Panc1 (cell line): Measurements from ENCODE around the gene ZNF77. TPM values are rescaled to one million over a fixed set of nuclear protein-coding genes. Genes with fewer than 3 reads are reported as not detected.

ENCODE experiments used
- ATAC-seq: fragments of 200-7000 bp; cut with Tn5 transposase; 2 replicates; pipeline ENCODE4 v1.9.1; 2020; ENCODE audit warnings: mild to moderate bottlenecking, moderate library complexity
- BruUV-seq: library from RNA; stranded (reverse); fragments of 400-500 nt; replicated peaks from 2 replicates; lab custom pipeline; 2021; lab: Mats Ljungman, UMichigan
- CTCF ChIA-PET: fragments of 300-600 bp; sonication (Branson Sonifier 250); formaldehyde crosslinking; loops from one replicate; lab custom pipeline; 2022; ENCODE audit warnings: antibody characterized with exemption; lab: Charles Lee
- POLR2A ChIA-PET: fragments of 300-600 bp; sonication (Branson Sonifier 250); formaldehyde crosslinking; loops from one replicate; lab custom pipeline; 2022; ENCODE audit warnings: antibody characterized with exemption; lab: Charles Lee
- DNase-seq: peaks from one replicate; pipeline ENCODE4 v3.0.0-alpha.2; 2010; ENCODE audit warnings: low read depth, low spot score
- H3K27ac ChIP-seq: 2 replicates; pipeline ENCODE4 v1.5.1; 2011; ENCODE audit warnings: mild to moderate bottlenecking, low read length, inconsistent platforms
- H3K27me3 ChIP-seq: fragments of 200-500 bp; sonication (Bioruptor generic); 2 replicates; pipeline ENCODE4 v1.6.0; 2014; ENCODE audit warnings: low read length, inconsistent platforms; ENCODE audit not compliant: control insufficient read depth, insufficient read depth
- H3K36me3 ChIP-seq: fragments of 200-500 bp; sonication (Bioruptor generic); 2 replicates; pipeline ENCODE4 v1.5.1; 2014; ENCODE audit warnings: inconsistent platforms, mild to moderate bottlenecking, low read length, moderate library complexity; ENCODE audit not compliant: control insufficient read depth, insufficient read depth
- H3K4me1 ChIP-seq: 2 replicates; pipeline ENCODE4 v1.5.1; 2011; ENCODE audit warnings: inconsistent platforms, mild to moderate bottlenecking, low read length, moderate library complexity; ENCODE audit not compliant: control insufficient read depth, insufficient read depth
- H3K4me3 ChIP-seq, 2 experiments: 2 replicates each; pipeline ENCODE4 v1.5.1; 2011 to 2012; ENCODE audit warnings: low read depth in 2 of 2, low read length in 2 of 2, mild to moderate bottlenecking in 2 of 2, inconsistent platforms in 1 of 2, moderate library complexity in 1 of 2
- H3K9me3 ChIP-seq: fragments of 200-500 bp; sonication (Bioruptor generic); 2 replicates; pipeline ENCODE4 v1.5.1; 2014; ENCODE audit warnings: low read depth, mild to moderate bottlenecking, inconsistent platforms, low read length, moderate library complexity; ENCODE audit not compliant: control insufficient read depth, insufficient read depth
- CTCF ChIP-seq: fragments of 450-650 bp; IDR thresholded peaks from 2 replicates; pipeline ENCODE4 v1.5.1; 2017; ENCODE audit warnings: mild to moderate bottlenecking
- POLR2AphosphoS5 ChIP-seq: IDR thresholded peaks from 2 replicates; pipeline ENCODE4 v1.6.1; 2012; ENCODE audit warnings: mild to moderate bottlenecking, low read depth, low read length, moderate library complexity
- SIN3A ChIP-seq: IDR thresholded peaks from 2 replicates; pipeline ENCODE4 v1.6.1; 2012; ENCODE audit warnings: low read depth, mild to moderate bottlenecking, low read length, moderate library complexity, borderline replicate concordance; ENCODE audit not compliant: insufficient read depth
- TCF7L2 ChIP-seq: IDR thresholded peaks from 2 replicates; pipeline ENCODE4 v1.6.1; 2011; ENCODE audit warnings: mild to moderate bottlenecking, low read depth, low read length, inconsistent platforms
- in situ Hi-C: cut with HindIII; loops from 2 replicates; pipeline ENCODE4 v1.10.0; 2016; ENCODE audit warnings: low sequenced_read_pairs, low pct_unique_long_range_greater_than_20kb
- intact Hi-C: fragments of 100-400 bp; cut with micrococcal nuclease; formaldehyde crosslinking; loops from one replicate; pipeline ENCODE4 v1.10.0; 2022; ENCODE audit not compliant: unreplicated experiment
- total RNA-seq: library from RNA; stranded (reverse); gene quantifications from one replicate; pipeline ENCODE4 v1.2.1, GENCODE V29; 2021; ENCODE audit not compliant: unreplicated experiment
- TF ChIP-seq, protein P1 (sequence below), 2 experiments: IDR thresholded peaks; 2 replicates each; pipeline ENCODE4 v1.6.1; 2011 to 2012; ENCODE audit warnings: low read depth in 2 of 2, control low read depth in 1 of 2, low read length in 1 of 2, mild to moderate bottlenecking in 1 of 2, moderate library complexity in 1 of 2; ENCODE audit not compliant: insufficient read depth in 1 of 2

ZNF77 gene
- total RNA-seq, 1 experiment from 2014 or later, result 4.5 TPM

GRCh38 chr19:2927032-2927430 is 17.7 kb downstream of the ZNF77 start:
- CTCF ChIA-PET, result no interaction called here

GRCh38 chr19:2926341-2927031 is 18.3 kb downstream of the ZNF77 start:
- intact Hi-C loops, result no loop called here
- Histone ChIP-seq H3K27ac (no peak overlapping the region), H3K27me3 (no peaks in the 10 kb centered on the region), H3K36me3 (no peaks in the 10 kb centered on the region), H3K4me1 (peaks cover 3% of the 10 kb centered on the region; the same call in 1 of the 2 replicates), H3K9me3 (peaks cover 3% of the 10 kb centered on the region; the same call in 1 of the 2 replicates), H3K4me3 (no peak overlapping the region)
- ATAC-seq, result no peak
- POLR2A ChIA-PET, result no interaction called here
- CTCF ChIA-PET, result no interaction called here
- no peak for DNase-seq
- TF ChIP-seq POLR2AphosphoS5, result no peak
- no peak for TF ChIP-seq CTCF
- TF ChIP-seq, protein P1, sequence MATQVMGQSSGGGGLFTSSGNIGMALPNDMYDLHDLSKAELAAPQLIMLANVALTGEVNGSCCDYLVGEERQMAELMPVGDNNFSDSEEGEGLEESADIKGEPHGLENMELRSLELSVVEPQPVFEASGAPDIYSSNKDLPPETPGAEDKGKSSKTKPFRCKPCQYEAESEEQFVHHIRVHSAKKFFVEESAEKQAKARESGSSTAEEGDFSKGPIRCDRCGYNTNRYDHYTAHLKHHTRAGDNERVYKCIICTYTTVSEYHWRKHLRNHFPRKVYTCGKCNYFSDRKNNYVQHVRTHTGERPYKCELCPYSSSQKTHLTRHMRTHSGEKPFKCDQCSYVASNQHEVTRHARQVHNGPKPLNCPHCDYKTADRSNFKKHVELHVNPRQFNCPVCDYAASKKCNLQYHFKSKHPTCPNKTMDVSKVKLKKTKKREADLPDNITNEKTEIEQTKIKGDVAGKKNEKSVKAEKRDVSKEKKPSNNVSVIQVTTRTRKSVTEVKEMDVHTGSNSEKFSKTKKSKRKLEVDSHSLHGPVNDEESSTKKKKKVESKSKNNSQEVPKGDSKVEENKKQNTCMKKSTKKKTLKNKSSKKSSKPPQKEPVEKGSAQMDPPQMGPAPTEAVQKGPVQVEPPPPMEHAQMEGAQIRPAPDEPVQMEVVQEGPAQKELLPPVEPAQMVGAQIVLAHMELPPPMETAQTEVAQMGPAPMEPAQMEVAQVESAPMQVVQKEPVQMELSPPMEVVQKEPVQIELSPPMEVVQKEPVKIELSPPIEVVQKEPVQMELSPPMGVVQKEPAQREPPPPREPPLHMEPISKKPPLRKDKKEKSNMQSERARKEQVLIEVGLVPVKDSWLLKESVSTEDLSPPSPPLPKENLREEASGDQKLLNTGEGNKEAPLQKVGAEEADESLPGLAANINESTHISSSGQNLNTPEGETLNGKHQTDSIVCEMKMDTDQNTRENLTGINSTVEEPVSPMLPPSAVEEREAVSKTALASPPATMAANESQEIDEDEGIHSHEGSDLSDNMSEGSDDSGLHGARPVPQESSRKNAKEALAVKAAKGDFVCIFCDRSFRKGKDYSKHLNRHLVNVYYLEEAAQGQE (IDR thresholded peaks at IDR 0.05; ENCODE audit: insufficient read depth in 1 of 2, low read depth in 2 of 2, low read length in 1 of 2), result no peak
- no peak for TF ChIP-seq SIN3A
- no peak for TF ChIP-seq TCF7L2
- no TSS peak for BruUV-seq
- in situ Hi-C loops, result no loop called here

More at GRCh38 chr19:2927032-2927430, 17.7 kb downstream of the ZNF77 start:
- DNase-seq, result no peak
- no peak for ATAC-seq
- no peak overlapping the region for H3K27ac ChIP-seq
- no peaks in the 10 kb centered on the region for H3K36me3 ChIP-seq
- TF ChIP-seq SIN3A (no peak), CTCF (no peak), POLR2AphosphoS5 (no peak), TCF7L2 (no peak)
- TF ChIP-seq, protein P1 (IDR thresholded peaks at IDR 0.05; ENCODE audit: insufficient read depth in 1 of 2, low read depth in 2 of 2, low read length in 1 of 2), result no peak
- intact Hi-C loops, result no loop called here
- peaks cover 3% of the 10 kb centered on the region; the same call in 1 of the 2 replicates for H3K4me1 ChIP-seq
- peaks cover 3% of the 10 kb centered on the region for H3K9me3 ChIP-seq
- in situ Hi-C loops, result no loop called here
- BruUV-seq, result no TSS peak
- H3K27me3 ChIP-seq, result no peaks in the 10 kb centered on the region
- POLR2A ChIA-PET, result no interaction called here
- no peak overlapping the region for H3K4me3 ChIP-seq
